HCT116 (cell line): ENCODE measurements around the gene PIK3R1. TPM values are rescaled to one million over a fixed set of nuclear protein-coding genes. Genes with fewer than 3 reads are reported as not detected.
A peak's percentile ranks its signal among the peaks of the same experiment; 100 is the strongest.

Experiments used
- ATAC-seq: fragments of 200-7000 bp; cut with Tn5 transposase; 2 replicates; pipeline ENCODE4 v1.9.1; 2020; ENCODE audit warnings: mild to moderate bottlenecking, moderate library complexity
- BruUV-seq: library from RNA; stranded (reverse); fragments of 400-500 nt; replicated peaks from 2 replicates; lab custom pipeline; 2021; lab: Mats Ljungman, UMichigan
- CTCF ChIA-PET: fragments of 300-600 bp; sonication (Branson Sonifier 250); formaldehyde crosslinking; loops from one replicate; lab custom pipeline; 2021; ENCODE audit warnings: antibody characterized with exemption; lab: Charles Lee
- POLR2A ChIA-PET: fragments of 300-600, 350-600 bp; sonication (Branson Sonifier 250); formaldehyde crosslinking; loops from one replicate; lab custom pipeline; 2021; ENCODE audit warnings: antibody characterized with exemption; lab: Charles Lee
- RAD21 ChIA-PET, 2 experiments: fragments of 300-600 bp; sonication (Branson Sonifier 250); formaldehyde crosslinking; loops; one replicate each; lab custom pipeline; 2023; ENCODE audit warnings: low total read pairs in 2 of 2; ENCODE audit not compliant: uncharacterized antibody in 2 of 2, unreplicated experiment in 2 of 2, low non-redundant PET in 1 of 2; lab: Charles Lee
- DNase-seq: peaks from one replicate; pipeline ENCODE4 v3.0.0-alpha.2; 2010; ENCODE audit warnings: low read depth, low spot score
- H2AFZ ChIP-seq: fragments of 200-600 bp; shearing (Covaris generic), sonication (generic); 2 replicates; pipeline ENCODE4 v1.6.1; 2017; ENCODE audit warnings: low read depth, mixed run types, mixed read lengths, antibody characterized with exemption, low read length; ENCODE audit not compliant: poor library complexity, severe bottlenecking
- H3K27ac ChIP-seq: 2 replicates; pipeline ENCODE4 v1.5.1; 2012; ENCODE audit warnings: low read depth, low read length
- H3K27me3 ChIP-seq: fragments of 200-600 bp; sonication (generic); 2 replicates; pipeline ENCODE4 v1.6.1; 2016; ENCODE audit warnings: mixed run types, low read length, mixed read lengths; ENCODE audit not compliant: insufficient read depth
- H3K36me3 ChIP-seq, 2 experiments: fragments of 200-500 bp in 1 of 2; fragments of 200-600 bp in 1 of 2; sonication (Bioruptor generic) in 1 of 2; sonication (generic) in 1 of 2; 2 replicates each; pipeline versions ENCODE4 v1.5.1 to v1.6.1; 2014 to 2016; ENCODE audit warnings: low read length in 2 of 2, inconsistent platforms in 1 of 2, mixed read lengths in 1 of 2, mixed run types in 1 of 2; ENCODE audit not compliant: insufficient read depth in 2 of 2, control insufficient read depth in 1 of 2
- H3K4me1 ChIP-seq, 2 experiments: fragments of 200-600 bp in 1 of 2; sonication (generic) in 1 of 2; 2 replicates each; pipeline versions ENCODE4 v1.5.1 to v1.6.1; 2012 to 2017; ENCODE audit warnings: low read length in 2 of 2, inconsistent platforms in 1 of 2, mild to moderate bottlenecking in 1 of 2, mixed read lengths in 1 of 2, mixed run types in 1 of 2, moderate library complexity in 1 of 2; ENCODE audit not compliant: insufficient read depth in 2 of 2, control insufficient read depth in 1 of 2
- H3K4me2 ChIP-seq: fragments of 200-600 bp; sonication (generic); 2 replicates; pipeline ENCODE4 v1.6.1; 2017; ENCODE audit warnings: mixed run types, low read length, mixed read lengths
- H3K4me3 ChIP-seq, 2 experiments: fragments of 200-600 bp in 1 of 2; sonication (generic) in 1 of 2; replicated peaks in 1 of 2; 2 replicates each; pipeline ENCODE4 v1.5.1; 2011 to 2016; ENCODE audit warnings: low read length in 2 of 2, control low read depth in 1 of 2, low read depth in 1 of 2, mild to moderate bottlenecking in 1 of 2, mixed read lengths in 1 of 2, mixed run types in 1 of 2
- H3K79me2 ChIP-seq: fragments of 200-600 bp; sonication (generic); 2 replicates; pipeline ENCODE4 v1.6.1; 2017; ENCODE audit warnings: mild to moderate bottlenecking, mixed run types, low read length, moderate library complexity, mixed read lengths; ENCODE audit not compliant: insufficient read depth
- H3K9ac ChIP-seq: fragments of 200-600 bp; sonication (generic); 2 replicates; pipeline ENCODE4 v1.6.1; 2016; ENCODE audit warnings: low read length, mixed read lengths
- H3K9me2 ChIP-seq: fragments of 200-600 bp; sonication (generic), shearing (Covaris generic); 2 replicates; pipeline ENCODE4 v1.6.1; 2017; ENCODE audit warnings: mixed run types, mild to moderate bottlenecking, moderate library complexity; ENCODE audit not compliant: insufficient read depth
- H3K9me3 ChIP-seq, 2 experiments: fragments of 200-500 bp in 1 of 2; fragments of 200-600 bp in 1 of 2; sonication (Bioruptor generic) in 1 of 2; sonication (generic) in 1 of 2; 2 replicates each; pipeline ENCODE4 v1.6.1; 2014 to 2017; ENCODE audit warnings: low read length in 2 of 2, mixed read lengths in 2 of 2, inconsistent platforms in 1 of 2, low read depth in 1 of 2, mild to moderate bottlenecking in 1 of 2, mixed run types in 1 of 2, moderate library complexity in 1 of 2; ENCODE audit not compliant: control insufficient read depth in 1 of 2, insufficient read depth in 1 of 2
- H4K20me1 ChIP-seq: fragments of 200-600 bp; sonication (generic), shearing (Covaris generic); 2 replicates; pipeline ENCODE4 v1.6.1; 2017; ENCODE audit warnings: mixed run types, mild to moderate bottlenecking, moderate library complexity; ENCODE audit not compliant: insufficient read depth
- CBX3 ChIP-seq: IDR thresholded peaks from 2 replicates; pipeline ENCODE4 v1.6.1; 2012; ENCODE audit warnings: low read depth
- CEBPB ChIP-seq: IDR thresholded peaks from 2 replicates; pipeline ENCODE4 v1.6.1; 2012; ENCODE audit warnings: low read depth
- CTCF ChIP-seq, 3 experiments: fragments of 200-600 bp in 1 of 3; sonication (generic) in 1 of 3; IDR thresholded peaks in 2 of 3; conservative IDR thresholded peaks in 1 of 3; 2 replicates each; pipeline ENCODE4 v1.5.1; 2012 to 2017; ENCODE audit warnings: low read depth in 2 of 3, low read length in 2 of 3, antibody characterized with exemption in 1 of 3, borderline replicate concordance in 1 of 3, control low read depth in 1 of 3, mild to moderate bottlenecking in 1 of 3, mixed read lengths in 1 of 3, mixed run types in 1 of 3, moderate library complexity in 1 of 3; ENCODE audit not compliant: insufficient read depth in 1 of 3
- ELF1 ChIP-seq: IDR thresholded peaks from 2 replicates; pipeline ENCODE4 v1.6.1; 2012; ENCODE audit warnings: low read depth, borderline replicate concordance
- FOSL1 ChIP-seq: IDR thresholded peaks from 2 replicates; pipeline ENCODE4 v1.6.1; 2012; ENCODE audit warnings: low read depth
- JUND ChIP-seq: IDR thresholded peaks from 2 replicates; pipeline ENCODE4 v1.6.1; 2012
- MAX ChIP-seq: IDR thresholded peaks from 2 replicates; pipeline ENCODE4 v1.6.1; 2012
- POLR2A ChIP-seq: IDR thresholded peaks from 2 replicates; pipeline ENCODE4 v1.7.0; 2011; ENCODE audit warnings: borderline replicate concordance; ENCODE audit not compliant: insufficient read depth, insufficient read length; ENCODE audit errors: extremely low read depth
- RAD21 ChIP-seq: IDR thresholded peaks from 2 replicates; pipeline ENCODE4 v1.6.1; 2012; ENCODE audit warnings: low read depth, mild to moderate bottlenecking
- SIN3A ChIP-seq: IDR thresholded peaks from 2 replicates; pipeline ENCODE4 v1.6.1; 2012; ENCODE audit warnings: low read depth
- SP1 ChIP-seq: IDR thresholded peaks from 2 replicates; pipeline ENCODE4 v1.6.1; 2012; ENCODE audit warnings: low read depth
- SRF ChIP-seq: IDR thresholded peaks from 2 replicates; pipeline ENCODE4 v1.6.1; 2012; ENCODE audit warnings: low read depth
- TCF7L2 ChIP-seq: IDR thresholded peaks from 2 replicates; pipeline ENCODE4 v1.7.0; 2011; ENCODE audit warnings: borderline replicate concordance, inconsistent platforms; ENCODE audit not compliant: insufficient read depth, insufficient read length; ENCODE audit errors: extremely low read depth
- ZNF274 ChIP-seq: fragments of 200-500 bp; sonication (Bioruptor generic); IDR thresholded peaks from 2 replicates; pipeline ENCODE4 v1.6.1; 2014; ENCODE audit warnings: mild to moderate bottlenecking, low read depth, low read length, inconsistent platforms
- intact Hi-C: fragments of 100-400 bp; cut with micrococcal nuclease; formaldehyde crosslinking; loops from 2 replicates; pipeline ENCODE4 v1.10.0; 2022
- total RNA-seq: library from RNA; stranded (reverse); gene quantifications from one replicate; pipeline ENCODE4 v1.2.1, GENCODE V29; 2021; ENCODE audit not compliant: unreplicated experiment

Gene PIK3R1
- total RNA-seq, 1 experiment from 2014 or later = 7.2 TPM

GRCh38 chr5:68333649-68334552 is 118.3 kb downstream of the PIK3R1 start:
- peak overlapping the region; percentile 69; the same call in 1 of the 2 replicates for H3K27ac ChIP-seq
- H4K20me1 ChIP-seq = no peaks in the 10 kb centered on the region
- H3K27me3 ChIP-seq = no peaks in the 10 kb centered on the region
- POLR2A ChIA-PET = no interaction called here
- peak overlapping the region; percentile 37 for H2AFZ ChIP-seq
- ATAC-seq (peak; percentile 82), DNase-seq (peak; percentile 89)
- H3K4me1 ChIP-seq = peaks cover 27 to 63% of the 10 kb centered on the region in 2 experiments
- TF ChIP-seq TCF7L2 (peak; percentile 92), JUND (peak; percentile 71), RAD21 (no peak), POLR2A (no peak), CEBPB (peak; percentile 45; the same call in 1 of the 2 replicates), SRF (peak; percentile 17), MAX (peak; percentile 26; the same call in 1 of the 2 replicates), CTCF (IDR thresholded peaks at IDR 0.05 in 2 of 3, conservative IDR thresholded peaks at IDR 0.05 in 1 of 3; ENCODE audit: borderline replicate concordance in 1 of 3, insufficient read depth in 1 of 3, low read depth in 2 of 3, low read length in 2 of 3) (peak in 2 of 3 experiments; percentile 30 to 43; a peak in 3 of 6 replicates), CBX3 (peak; percentile 63), SIN3A (peak; percentile 47; the same call in 1 of the 2 replicates), ELF1 (no peak), SP1 (peak; percentile 38), ZNF274 (no peak), FOSL1 (peak; percentile 77)
- H3K9me3 ChIP-seq = no peaks in the 10 kb centered on the region
- intact Hi-C loops = loop anchor here (5.0 kb wide), 1 partner anchor 98 kb away; no protein-coding TSS in a partner anchor
- H3K36me3 ChIP-seq = no peaks in the 10 kb centered on the region
- RAD21 ChIA-PET = no interaction called here
- peak overlapping the region in 1 of 2 experiments; percentile 29; a peak in 2 of 4 replicates for H3K4me3 ChIP-seq
- H3K4me2 ChIP-seq = peak overlapping the region; percentile 66
- peak overlapping the region; percentile 36 for H3K9ac ChIP-seq
- BruUV-seq = no TSS peak
- H3K9me2 ChIP-seq = no peaks in the 10 kb centered on the region
- no peaks in the 10 kb centered on the region for H3K79me2 ChIP-seq
- CTCF ChIA-PET = no interaction called here
